DND-41 (cell line): ENCODE results near the gene GRPEL1.

Experiments
- EZH2 ChIP-seq: IDR thresholded peaks from 3 replicates; pipeline ENCODE4 v1.6.1; 2012; ENCODE audit warnings: borderline replicate concordance, low read depth, mild to moderate bottlenecking, moderate library complexity, low read length, inconsistent platforms; ENCODE audit not compliant: severe bottlenecking
- TF ChIP-seq, protein P1 (sequence below): IDR thresholded peaks from 2 replicates; pipeline ENCODE4 v1.5.1; 2012; ENCODE audit warnings: borderline replicate concordance, low read length, moderate library complexity, mild to moderate bottlenecking; ENCODE audit not compliant: poor library complexity, severe bottlenecking; ENCODE audit errors: extremely low read depth

DNA sequence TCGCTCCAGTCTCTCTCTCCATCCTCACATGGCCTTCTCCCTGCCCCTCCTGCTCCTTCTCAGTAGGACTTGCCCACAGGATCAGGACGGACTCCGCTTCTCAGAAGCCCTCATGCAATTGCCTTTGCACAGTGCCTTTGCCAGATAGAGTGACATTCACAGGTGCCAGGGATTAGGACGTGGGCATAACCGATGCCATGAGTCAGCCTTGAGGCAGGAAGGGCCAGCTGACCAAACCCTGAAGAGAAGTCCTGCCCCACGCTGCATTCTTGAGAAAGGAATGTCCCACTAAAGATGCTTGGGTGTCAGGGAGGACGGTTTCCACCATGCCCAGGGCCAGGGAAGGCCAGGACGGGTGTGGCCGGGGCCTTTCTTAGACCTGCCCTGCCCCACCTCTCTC, 6.6 kb upstream of the GRPEL1 start:
- no peak for TF ChIP-seq EZH2
- TF ChIP-seq, protein P1, sequence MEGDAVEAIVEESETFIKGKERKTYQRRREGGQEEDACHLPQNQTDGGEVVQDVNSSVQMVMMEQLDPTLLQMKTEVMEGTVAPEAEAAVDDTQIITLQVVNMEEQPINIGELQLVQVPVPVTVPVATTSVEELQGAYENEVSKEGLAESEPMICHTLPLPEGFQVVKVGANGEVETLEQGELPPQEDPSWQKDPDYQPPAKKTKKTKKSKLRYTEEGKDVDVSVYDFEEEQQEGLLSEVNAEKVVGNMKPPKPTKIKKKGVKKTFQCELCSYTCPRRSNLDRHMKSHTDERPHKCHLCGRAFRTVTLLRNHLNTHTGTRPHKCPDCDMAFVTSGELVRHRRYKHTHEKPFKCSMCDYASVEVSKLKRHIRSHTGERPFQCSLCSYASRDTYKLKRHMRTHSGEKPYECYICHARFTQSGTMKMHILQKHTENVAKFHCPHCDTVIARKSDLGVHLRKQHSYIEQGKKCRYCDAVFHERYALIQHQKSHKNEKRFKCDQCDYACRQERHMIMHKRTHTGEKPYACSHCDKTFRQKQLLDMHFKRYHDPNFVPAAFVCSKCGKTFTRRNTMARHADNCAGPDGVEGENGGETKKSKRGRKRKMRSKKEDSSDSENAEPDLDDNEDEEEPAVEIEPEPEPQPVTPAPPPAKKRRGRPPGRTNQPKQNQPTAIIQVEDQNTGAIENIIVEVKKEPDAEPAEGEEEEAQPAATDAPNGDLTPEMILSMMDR, result no peak
